GM18502 (cell line): ENCODE results near the gene DLEU7.

Experiments used
- ATAC-seq: cut with Tn5 transposase; IDR thresholded peaks from one replicate; pipeline ENCODE4 v1.9.1; 2021; ENCODE audit warnings: mild to moderate bottlenecking; ENCODE audit not compliant: unreplicated experiment, poor library complexity

DLEU7 gene

DNA sequence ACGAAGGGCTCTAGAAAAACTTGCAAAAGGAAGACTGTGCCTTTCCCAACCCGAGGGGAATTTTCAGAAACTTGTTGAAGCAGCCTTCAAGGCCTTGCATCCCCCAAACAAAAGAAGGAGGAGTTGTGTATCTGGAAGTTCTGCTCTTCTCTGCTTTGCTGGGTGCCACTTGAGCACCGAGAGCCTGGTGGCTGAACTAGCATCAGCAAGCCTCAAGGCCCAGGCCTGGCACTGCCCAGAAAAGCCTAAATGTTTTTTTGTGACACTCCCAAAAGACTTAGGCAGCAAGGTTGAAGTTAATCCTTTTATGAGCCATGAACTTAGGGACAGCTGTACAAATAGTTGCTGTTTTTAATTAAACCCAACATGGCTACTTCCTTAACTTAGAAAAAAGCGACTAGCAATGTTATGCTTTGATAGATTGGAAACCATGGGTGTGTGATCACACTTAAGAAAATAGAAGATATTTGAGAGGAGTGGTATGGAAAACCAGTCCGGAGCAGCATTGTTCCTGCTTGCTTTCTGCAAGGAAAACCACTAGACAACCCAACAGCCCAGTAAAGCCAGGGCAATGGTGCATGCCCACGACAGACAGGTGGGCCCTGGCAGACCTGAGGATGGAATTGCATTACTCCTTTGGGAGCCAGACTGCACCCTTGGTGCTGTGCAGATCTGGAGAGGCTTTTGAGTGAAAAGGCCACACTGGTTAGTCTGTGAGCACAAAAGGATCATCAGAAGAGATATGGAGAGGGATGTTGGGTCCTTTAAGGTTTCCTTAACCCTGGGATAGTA, 788 bp upstream of the DLEU7 start:
- ATAC-seq, result no peak

DNA sequence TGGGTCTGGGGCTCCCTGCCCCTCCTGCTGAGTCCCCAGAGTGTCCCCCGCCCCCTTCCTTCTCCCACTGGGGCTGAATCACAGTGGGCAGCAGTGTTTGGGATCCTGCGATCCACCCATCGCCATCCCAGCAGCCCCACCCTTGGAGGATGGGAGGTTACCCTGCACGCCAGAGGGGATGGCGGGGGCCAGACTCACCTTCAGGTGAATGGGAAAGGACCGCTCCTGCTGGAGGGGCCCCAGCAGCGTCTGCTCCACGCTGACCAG, 569 bp downstream of the DLEU7 start:
- ATAC-seq, result no peak

DNA sequence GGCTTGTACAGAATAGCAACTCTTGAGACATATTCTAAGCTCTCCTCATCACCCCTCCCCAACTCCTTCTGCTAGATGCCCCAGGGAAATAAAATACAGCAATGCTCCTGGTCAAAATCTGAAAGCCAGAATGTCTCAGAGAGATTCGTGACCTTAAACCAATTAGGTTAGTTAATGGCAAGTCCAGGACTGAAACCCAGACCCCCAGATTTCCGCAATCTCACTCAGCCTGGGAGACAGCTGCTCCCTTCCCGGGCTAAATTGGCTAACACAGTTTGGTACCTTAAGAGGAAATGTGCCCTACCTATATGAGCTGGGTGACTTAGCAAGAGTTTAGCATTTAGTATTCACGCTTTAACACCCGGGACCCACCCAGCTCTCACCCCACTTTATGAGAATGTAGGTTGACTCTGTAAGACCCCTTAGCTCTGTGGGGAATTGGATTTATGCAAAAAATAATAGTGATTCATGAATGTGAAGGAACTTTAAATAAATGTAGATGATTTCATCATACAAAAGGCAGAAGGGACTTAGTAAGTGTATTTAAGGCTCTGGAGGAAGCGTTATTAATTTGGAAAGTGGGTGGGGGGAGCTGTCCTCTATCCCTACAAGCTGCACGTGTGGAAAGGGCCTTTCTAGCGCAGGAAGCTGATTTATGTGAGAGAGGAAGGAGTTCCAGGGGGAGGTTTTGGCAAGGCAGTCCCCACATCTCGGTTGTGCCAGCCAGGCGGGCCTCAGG, 1.1 kb downstream of the DLEU7 start:
- ATAC-seq, result no peak

DNA sequence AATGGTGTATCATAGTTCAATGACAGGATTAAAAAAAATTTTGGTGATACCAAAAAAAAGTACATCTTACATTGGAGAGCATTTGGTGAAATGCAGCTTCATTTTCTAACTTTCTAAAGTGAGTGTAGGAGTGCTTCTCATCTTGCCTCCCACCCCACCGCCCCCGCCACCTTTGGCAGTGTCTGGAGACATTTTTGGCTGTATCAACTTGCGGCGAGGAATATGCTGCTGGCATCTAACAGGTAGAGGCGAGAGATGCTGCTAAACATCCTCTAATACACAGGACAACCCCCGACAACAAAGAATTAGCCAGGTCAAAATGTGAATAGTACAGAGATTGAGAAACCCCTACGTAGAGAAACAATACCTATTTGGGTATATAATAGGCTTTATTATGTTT, 1.7 kb downstream of the DLEU7 start:
- ATAC-seq, result no peak

DNA sequence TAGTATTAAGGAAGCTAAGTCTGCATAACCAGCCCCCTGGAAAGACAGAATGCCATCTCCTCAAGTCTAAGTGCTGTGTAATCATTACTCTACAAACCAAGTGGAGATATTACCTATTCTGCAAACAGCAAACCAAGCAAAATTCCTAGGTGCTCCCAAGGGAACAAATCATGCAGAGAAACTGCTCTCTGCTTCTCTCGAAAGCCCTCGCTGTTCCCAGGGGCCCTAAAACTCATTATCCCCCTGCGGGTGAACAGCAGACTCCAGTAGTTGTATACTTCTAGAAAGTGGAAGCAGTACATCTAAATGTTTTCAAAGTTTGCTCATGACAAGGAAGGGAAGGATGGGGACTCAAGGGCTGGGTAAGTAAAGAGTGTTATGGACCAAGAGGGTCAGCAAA, 3.2 kb downstream of the DLEU7 start:
- no peak for ATAC-seq

DNA sequence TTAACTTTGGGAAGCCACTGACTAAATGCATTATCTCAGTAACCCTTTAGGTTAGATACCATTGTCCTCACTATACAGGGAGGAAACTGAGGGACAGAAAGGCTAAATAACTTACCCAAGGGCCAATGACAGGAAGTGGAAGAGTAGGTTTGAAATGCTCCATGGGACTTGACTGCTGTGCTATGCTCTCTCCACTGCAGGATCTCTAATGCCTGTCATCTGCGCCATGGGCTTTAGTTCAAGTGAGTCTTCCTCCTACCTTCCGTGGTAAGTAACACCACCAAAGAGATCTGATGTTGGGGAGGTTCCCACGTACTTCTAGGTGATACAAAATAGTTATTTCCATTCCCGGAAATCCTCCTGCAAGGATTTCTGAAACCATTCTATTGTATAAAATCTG, 3.7 kb downstream of the DLEU7 start:
- no peak for ATAC-seq

DNA sequence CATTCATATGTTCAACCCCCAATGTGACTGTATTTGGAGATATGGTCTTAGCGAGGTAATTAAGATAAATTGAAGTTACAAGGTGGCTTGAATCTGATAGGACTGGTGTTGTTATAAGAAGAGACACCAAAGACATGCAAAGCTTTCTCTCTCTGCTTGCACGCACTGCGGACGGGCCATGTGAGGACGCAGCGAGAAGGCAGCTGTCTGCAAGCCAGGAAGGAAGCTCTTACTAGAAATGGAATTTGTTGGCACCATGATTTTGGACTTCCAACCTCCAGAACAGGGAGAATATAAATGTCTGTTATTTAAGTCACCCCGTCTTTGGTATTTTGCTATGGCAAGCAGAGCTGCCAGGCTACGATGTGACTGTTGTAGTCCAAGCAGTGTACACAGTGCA, 4.8 kb downstream of the DLEU7 start:
- no peak for ATAC-seq

DNA sequence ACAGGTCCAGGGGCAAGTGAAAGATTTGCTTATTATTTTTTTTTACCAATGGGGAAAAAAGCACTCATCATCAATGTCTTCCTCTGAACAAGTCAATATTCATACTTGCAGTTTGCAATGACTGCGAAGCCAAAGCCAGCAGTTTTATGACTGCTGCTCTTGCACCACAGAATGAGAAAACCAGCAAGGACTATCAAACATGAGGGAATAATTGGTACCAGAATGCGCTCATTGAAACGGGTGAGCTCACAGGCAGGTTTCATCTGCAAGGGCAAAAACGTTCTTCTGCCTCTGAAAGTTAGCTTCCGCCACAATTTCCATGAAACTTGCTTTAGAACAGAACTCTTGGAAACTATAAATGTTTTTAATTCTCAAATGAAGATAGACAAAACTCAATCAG, 5.5 kb downstream of the DLEU7 start:
- ATAC-seq, result no peak

DNA sequence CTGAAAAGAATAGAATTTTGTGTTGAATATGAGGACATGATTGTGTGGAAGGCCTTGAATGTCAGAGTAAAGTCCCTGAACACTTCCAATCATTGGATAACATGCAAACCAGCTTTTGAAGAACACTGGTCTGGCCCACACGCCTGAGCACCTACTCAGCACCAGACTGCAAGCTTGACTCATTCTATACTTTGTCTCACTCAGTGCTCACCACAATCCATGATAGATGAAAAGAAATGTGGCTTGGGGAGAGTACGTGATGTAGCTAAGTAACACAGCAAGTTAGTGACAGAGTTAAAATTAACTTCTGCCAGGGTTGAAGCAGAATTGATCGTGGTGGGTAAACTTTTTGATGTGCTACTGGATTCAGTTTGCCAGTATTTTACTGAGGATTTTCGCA, 12.0 kb downstream of the DLEU7 start:
- ATAC-seq, result no peak

DNA sequence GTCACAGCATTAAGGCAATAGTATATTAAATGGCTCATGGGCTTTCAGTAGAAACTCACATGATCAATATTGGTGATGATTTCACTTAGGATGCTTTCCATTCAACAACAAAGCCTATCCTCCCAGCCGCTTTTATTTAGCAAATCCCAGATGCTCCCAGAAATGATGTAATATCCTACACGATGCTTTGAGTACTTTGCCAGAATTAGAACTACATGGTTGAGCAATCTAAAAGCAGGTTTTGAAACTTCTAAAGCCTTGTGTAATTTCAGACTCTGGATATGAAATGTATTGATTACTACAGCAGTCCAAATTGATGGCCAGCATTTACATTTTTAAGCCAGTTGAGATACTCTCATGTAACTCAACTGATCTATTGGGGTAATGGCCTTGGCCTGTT, 13.6 kb downstream of the DLEU7 start:
- ATAC-seq, result no peak

DNA sequence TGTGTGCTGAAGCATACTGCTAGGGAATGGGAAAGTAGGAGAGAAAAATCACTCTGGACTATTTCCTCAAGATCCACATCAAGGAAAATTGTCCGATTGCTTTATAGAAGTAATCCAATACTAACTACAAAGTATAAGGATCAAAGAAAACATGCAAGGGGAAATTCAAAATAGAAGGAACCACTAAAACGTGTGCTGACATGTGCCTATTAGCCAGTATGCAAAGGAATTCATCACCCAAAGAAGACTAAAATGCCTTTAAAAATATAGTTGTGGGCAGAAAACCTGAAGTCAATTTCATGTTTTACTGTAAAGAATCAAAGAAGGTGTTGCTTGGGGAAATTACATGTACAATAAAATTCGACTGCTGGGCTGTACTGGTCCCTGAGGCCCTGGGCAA, 14.3 kb downstream of the DLEU7 start:
- no peak for ATAC-seq

DNA sequence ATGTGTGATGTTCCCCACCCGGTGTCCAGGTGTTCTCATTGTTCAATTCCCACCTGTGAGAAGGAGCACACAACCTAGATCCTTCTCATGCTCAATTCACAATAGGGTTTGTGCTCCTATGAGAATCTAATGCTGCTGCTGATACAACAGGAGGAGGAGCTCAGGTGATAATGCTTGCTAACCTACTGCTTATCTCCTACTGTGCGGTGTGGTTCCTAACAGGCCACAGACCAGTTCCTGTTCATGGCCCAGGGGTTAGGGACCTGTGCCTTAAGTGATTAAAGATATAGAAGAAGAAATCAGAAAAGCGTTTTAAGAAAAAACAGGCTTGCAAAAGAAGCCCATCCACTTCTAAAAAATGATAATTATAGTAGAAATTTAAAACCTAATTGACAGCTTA, 17.5 kb downstream of the DLEU7 start:
- ATAC-seq, result no peak

DNA sequence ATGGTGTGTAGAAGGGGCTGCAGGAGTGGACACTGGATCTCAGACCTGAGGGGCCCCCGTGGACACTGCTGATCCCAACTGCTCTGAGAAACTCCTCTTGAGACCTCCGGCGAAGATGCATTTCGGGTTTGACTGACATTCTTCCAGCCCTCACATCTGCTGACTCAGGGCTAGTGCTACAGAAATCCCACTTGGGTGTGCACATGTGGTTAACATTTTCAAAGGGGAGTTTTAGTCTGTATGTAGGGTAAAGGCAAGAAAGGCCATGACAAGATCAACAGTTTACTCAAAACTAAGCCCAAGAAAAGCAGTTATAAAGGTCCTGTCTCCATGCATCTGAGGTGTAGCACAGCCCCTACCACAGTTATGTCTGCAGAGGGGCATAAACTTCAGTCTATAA, 31.2 kb downstream of the DLEU7 start:
- no peak for ATAC-seq

DNA sequence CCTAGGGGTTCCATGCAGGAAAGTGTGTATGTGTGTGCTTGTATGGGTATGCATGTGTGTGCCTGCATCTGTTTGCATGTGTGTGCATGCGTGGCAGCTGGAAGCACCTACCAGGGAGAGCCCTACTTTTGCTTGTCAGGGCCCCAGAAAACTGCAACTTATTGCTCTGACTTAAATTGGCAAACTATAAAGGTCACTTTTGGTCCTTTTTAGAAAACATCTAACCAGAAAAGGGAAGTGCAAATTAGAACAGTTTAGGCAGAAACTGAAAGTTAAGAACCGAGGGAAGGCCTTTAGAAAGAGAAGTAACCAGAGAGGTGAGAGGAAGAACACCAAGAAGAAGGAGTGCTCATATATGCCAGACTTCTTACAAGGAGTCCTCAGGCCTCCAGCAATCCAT, 32.5 kb downstream of the DLEU7 start:
- ATAC-seq, result peak; percentile 92

DNA sequence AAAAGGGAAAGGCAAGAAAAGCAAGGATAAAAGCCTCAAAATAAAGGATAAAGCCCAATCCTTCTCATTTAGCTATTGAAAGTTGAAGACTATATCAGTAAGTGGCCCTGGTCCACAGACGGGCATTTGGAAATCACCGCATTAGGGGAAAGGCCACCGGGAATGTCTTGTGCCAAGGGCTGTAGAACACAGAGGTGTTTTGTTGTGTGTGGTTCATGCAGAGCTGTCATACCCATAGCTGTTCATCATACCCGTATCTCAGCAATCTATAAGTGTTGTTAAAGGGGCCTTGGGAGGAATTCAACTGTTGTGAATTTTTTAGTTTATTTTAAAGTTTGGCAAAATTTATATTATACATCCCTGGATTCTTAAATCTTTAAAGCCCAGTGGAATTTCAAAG, 33.0 kb downstream of the DLEU7 start:
- no peak for ATAC-seq

DNA sequence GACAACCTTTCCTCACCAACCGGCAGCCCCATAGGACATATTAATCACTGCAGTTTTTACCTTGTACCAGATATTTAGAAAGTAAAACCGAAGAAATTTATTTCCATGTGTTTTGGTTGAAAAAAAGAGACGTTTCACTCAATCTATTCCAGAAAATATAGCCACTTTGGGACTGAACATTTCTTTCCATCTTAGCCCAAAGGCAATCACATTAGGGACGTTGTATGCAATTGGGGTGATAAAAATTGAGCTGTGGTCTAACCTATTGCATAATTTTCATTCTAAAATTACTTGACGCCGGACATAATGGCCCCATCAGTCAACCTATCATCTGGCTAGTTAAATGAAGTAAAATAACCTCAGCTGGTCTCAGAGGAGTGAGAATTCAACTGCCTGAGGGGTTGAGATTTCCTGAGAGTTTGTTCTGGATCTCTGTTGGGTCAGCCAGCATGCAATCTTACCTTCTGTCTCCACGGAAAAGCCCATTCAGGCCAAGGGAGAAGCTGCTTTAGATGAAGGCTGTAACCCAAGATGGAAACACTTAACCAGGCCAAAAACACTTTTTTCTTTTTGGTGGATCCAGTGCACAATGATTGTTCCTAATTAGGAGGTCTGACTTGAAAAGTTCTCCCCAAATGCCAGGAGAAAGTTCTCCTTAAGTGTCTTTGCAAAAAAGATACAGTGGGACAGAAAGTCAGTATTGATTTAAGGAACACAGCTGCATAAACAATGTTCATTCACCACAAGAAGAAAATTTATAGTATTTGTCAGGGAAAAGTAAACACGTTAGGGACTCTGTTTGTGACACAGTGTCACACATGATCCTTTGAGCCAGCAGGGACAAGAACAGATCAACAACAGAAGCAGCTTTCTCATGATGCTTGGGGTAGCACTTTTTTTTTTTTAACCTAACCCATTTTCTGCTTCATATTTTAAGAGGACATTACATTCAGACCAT, 34.1 kb downstream of the DLEU7 start:
- ATAC-seq, result no peak

DNA sequence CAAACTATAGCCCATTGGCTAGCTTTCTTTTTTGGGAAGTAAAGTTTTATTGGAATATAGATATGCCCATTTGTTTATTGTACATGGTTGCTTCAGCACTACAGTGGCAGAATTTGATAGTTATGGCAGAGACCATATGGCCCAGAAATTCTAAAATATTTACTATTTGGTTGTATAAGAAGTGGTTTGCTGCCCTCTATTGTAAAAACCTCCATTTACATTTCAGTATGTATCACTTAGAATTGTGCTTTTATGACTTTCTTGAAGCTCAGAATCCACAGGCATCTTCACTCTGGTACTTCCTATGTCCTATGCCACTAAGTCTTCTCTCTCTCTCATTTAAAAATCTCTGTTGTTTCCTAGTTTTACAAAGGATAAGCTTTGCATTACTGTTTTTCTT, 37.7 kb downstream of the DLEU7 start:
- no peak for ATAC-seq

DNA sequence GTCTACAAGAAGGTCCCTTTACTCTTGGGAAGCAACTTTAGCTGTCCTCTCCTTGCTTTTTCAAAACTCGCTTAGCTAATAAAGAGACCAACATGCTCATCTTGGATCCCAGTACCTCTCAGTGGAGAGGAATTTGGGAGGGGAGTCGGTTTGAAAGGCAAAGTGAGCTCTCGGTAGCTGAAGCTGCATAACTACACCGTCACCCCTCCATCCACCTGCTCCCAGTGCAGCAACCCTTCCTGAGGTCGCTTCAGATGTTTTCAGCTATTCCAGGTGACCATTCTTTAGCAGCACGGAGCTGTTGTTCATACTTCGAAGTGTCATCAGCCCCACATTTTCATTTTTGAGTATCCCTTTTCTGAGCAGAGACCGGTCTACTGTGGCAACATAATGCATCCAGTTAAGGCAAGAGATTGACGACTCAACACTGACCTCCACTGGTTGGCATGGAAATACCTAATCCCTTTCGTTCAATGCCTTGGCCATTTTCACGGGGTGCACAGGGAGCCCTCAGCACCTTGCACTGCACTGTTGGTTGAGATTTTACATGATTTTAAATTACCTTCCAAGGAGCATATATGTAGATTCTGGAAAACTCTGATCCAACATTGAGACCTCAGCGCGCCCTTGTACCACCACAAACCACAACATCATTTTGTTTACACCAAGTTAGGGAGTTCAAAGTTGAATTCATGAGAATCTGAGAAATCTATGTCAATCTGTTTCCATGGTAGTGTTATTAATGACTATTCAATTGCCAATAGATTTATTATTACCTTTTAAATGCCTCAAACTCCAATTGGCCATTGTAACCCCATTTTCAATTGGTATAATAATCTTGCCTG, 42.2 kb downstream of the DLEU7 start:
- ATAC-seq, result peak; percentile 96

DNA sequence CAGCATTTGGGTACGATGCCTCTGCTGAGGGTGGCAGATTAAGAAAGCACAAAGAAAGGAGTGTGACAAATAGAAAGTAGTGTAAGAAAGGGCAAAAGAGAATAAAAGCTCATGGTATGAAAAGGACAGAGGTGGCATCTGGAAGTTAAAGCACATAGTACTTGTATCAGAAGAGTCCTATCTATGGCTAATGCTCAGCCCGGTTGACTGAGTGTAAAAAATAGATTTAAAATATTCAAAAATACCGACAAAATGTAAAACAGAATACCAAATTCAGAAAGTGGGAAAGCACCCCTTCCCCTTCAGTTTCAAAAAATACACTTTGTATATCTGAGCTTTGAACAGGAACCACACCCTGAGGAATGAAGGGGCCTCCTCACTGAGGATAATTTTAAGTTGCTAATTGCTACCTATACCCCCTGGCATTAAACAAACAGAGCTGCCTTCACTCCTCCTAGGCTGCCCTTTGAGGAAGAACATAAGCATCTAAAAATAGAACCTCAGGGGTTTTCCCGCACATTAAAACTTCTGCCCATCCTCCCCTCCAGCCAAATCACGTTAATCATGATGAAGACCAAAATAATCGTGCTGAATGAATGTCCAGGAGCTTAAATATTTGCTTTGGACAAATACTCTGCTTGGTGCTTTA, 43.3 kb downstream of the DLEU7 start:
- ATAC-seq, result no peak

DNA sequence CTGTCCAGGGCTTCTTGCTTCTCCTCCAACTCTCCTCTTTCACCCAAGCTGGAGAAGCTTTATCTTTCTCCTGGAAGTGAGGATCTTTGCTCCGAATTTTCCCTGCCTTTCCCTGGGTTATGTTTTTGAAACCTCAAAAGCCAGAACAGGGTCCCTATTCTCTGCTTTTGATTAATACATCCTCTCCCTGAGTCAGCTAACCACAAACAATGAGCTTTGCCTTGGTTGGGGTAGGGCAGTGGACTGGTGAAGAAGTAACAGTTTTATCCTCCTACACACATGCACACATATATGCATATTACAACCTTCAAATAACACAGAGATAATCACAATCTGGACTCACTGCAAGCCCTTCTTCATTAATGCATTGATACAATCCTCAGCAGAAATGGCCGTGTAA, 44.6 kb downstream of the DLEU7 start:
- ATAC-seq, result no peak
